Esophagus (tissue), 2 donors: ENCODE measurements around the gene PPP1R18. TPM values are rescaled to one million over a fixed set of nuclear protein-coding genes. Genes with fewer than 3 reads are reported as not detected.
"Not testable (repeated sequence)": the region's sequence is repeated elsewhere in the genome, so short reads cannot be mapped to it uniquely, and the experiment has no call there.

Source experiments
- H3K27ac ChIP-seq, 2 donors: one replicate each; pipeline ENCODE4 v1.5.1; 2013; ENCODE audit warnings: low read depth in 2 of 2, mild to moderate bottlenecking in 2 of 2, inconsistent platforms in 1 of 2, low read length in 1 of 2, moderate library complexity in 1 of 2
- H3K27me3 ChIP-seq, 2 donors: one replicate each; pipeline ENCODE4 v1.6.1; 2013; ENCODE audit warnings: low read length in 2 of 2, control low read depth in 1 of 2, mild to moderate bottlenecking in 1 of 2; ENCODE audit not compliant: insufficient read depth in 2 of 2, control insufficient read depth in 1 of 2
- H3K36me3 ChIP-seq, 2 donors: one replicate each; pipeline ENCODE4 v1.6.1; 2013; ENCODE audit warnings: low read length in 1 of 2; ENCODE audit not compliant: control insufficient read depth in 2 of 2, insufficient read depth in 2 of 2
- H3K4me1 ChIP-seq, 2 donors: one replicate each; pipeline ENCODE4 v1.6.1; 2013; ENCODE audit warnings: low read length in 1 of 2; ENCODE audit not compliant: control insufficient read depth in 2 of 2, insufficient read depth in 2 of 2
- H3K4me3 ChIP-seq, 2 donors: one replicate each; pipeline ENCODE4 v1.5.1; 2013; ENCODE audit warnings: low read length in 2 of 2, mild to moderate bottlenecking in 2 of 2, low read depth in 1 of 2, moderate library complexity in 1 of 2
- H3K9me3 ChIP-seq, 2 donors: one replicate each; pipeline ENCODE4 v1.6.1; 2013; ENCODE audit warnings: mild to moderate bottlenecking in 2 of 2, low read depth in 1 of 2, low read length in 1 of 2, moderate library complexity in 1 of 2; ENCODE audit not compliant: control insufficient read depth in 2 of 2, insufficient read depth in 1 of 2
- WGBS, 2 donors: extraction: QIAGEN DNeasy Blood & Tissue Kit; methylation state at CpG; one replicate each; pipeline ENCODE4 v1.1.7; 2013; 5-methylcytosine and 5-hydroxymethylcytosine counted together
- polyA plus RNA-seq, 2 donors: library from polyadenylated mRNA; stranded (reverse); fragments of 200-250 nt; gene quantifications; one replicate each; pipeline ENCODE4 v1.2.3, GENCODE V29; 2013
- donor health status: healthy with polysubstance abuse.
- donor health status: Bipolar disorder and iron deficiency.

The PPP1R18 gene
- polyA plus RNA-seq, 2 donors, result 22.1 to 22.4 TPM

DNA sequence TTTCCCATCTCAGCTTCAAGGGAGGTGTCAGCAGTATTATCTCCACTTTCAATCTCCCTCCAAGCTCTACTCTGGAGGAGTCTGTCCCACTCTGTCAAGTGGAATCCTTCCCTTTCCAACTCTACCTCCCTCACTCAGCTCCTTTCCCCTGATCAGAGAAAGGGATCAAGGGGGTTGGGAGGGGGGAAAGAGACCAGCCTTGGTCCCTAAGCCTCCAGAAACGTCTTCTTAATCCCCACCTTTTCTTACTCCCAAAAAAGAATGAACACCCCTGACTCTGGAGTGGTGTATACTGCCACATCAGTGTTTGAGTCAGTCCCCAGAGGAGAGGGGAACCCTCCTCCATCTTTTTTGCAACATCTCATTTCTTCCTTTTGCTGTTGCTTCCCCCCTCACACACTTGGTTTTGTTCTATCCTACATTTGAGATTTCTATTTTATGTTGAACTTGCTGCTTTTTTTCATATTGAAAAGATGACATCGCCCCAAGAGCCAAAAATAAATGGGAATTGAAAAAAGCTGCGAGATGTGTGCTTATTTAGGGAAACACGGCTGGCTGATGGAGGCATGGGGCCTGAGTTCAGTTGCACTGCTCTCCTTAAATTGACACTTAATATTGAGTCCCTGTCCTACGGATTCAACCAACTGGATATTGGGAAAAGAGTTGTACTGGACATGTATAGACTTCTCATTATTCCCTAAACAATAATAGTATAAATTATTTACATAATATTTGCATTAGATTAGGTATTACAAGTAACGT, 38.6 kb upstream of the PPP1R18 start:
- Histone ChIP-seq H3K27ac (no peak overlapping the region), H3K4me3 (no peak overlapping the region)
- WGBS, 2 donors, result 35 to 45% methylated on average over 6 of the region's 6 CpGs

DNA sequence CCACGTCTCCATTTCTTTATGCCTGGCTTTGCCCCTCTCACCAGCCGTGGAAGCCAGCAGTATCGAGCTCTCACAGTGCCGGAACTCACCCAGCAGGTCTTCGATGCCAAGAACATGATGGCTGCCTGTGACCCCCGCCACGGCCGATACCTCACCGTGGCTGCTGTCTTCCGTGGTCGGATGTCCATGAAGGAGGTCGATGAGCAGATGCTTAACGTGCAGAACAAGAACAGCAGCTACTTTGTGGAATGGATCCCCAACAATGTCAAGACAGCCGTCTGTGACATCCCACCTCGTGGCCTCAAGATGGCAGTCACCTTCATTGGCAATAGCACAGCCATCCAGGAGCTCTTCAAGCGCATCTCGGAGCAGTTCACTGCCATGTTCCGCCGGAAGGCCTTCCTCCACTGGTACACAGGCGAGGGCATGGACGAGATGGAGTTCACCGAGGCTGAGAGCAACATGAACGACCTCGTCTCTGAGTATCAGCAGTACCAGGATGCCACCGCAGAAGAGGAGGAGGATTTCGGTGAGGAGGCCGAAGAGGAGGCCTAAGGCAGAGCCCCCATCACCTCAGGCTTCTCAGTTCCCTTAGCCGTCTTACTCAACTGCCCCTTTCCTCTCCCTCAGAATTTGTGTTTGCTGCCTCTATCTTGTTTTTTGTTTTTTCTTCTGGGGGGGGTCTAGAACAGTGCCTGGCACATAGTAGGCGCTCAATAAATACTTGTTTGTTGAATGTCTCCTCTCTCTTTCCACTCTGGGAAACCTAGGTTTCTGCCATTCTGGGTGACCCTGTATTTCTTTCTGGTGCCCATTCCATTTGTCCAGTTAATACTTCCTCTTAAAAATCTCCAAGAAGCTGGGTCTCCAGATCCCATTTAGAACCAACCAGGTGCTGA, 37.6 kb upstream of the PPP1R18 start:
- H3K4me3 ChIP-seq, result not testable (repeated sequence)
- WGBS, 2 donors, result 37 to 54% methylated on average over 29 of the region's 29 CpGs

More for the DNA sequence above, 38.6 kb upstream of the PPP1R18 start:
- peaks cover 2 to 41% of the 10 kb centered on the region in 2 donors for H3K36me3 ChIP-seq
- peaks cover 2 to 3% of the 10 kb centered on the region in 2 donors for H3K4me1 ChIP-seq
- H3K9me3 ChIP-seq, result no peaks in the 10 kb centered on the region
- no peaks in the 10 kb centered on the region for H3K27me3 ChIP-seq

DNA sequence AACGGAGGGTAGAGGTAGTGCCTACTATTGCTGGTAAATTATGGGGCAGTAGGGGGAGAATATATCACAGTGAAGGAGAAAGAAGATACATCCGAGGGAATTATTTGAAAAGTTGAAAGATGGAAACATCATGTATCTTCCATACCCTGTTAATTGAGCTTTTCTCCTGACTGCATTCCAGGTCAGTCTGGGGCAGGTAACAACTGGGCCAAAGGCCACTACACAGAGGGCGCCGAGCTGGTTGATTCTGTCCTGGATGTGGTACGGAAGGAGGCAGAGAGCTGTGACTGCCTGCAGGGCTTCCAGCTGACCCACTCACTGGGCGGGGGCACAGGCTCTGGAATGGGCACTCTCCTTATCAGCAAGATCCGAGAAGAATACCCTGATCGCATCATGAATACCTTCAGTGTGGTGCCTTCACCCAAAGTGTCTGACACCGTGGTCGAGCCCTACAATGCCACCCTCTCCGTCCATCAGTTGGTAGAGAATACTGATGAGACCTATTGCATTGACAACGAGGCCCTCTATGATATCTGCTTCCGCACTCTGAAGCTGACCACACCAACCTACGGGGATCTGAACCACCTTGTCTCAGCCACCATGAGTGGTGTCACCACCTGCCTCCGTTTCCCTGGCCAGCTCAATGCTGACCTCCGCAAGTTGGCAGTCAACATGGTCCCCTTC, 36.9 kb upstream of the PPP1R18 start:
- H3K9me3 ChIP-seq, H3K4me1 ChIP-seq, H3K27me3 ChIP-seq: not testable (repeated sequence)
- Histone ChIP-seq H3K36me3 (peaks cover 2 to 32% of the 10 kb centered on the region in 2 donors), H3K4me3 (peak overlapping the region in 1 of 2 donors; percentile 82), H3K27ac (peak overlapping the region in 1 of 2 donors; percentile 3)
- WGBS, 2 donors, result 39 to 43% methylated on average over 16 of the region's 16 CpGs

More for the DNA sequence above, 37.6 kb upstream of the PPP1R18 start:
- Histone ChIP-seq H3K27ac (peak overlapping the region; percentile 5 to 9), H3K36me3 (peaks cover 2 to 32% of the 10 kb centered on the region in 2 donors)
- not testable (repeated sequence) for H3K4me1 ChIP-seq, H3K9me3 ChIP-seq, H3K27me3 ChIP-seq

DNA sequence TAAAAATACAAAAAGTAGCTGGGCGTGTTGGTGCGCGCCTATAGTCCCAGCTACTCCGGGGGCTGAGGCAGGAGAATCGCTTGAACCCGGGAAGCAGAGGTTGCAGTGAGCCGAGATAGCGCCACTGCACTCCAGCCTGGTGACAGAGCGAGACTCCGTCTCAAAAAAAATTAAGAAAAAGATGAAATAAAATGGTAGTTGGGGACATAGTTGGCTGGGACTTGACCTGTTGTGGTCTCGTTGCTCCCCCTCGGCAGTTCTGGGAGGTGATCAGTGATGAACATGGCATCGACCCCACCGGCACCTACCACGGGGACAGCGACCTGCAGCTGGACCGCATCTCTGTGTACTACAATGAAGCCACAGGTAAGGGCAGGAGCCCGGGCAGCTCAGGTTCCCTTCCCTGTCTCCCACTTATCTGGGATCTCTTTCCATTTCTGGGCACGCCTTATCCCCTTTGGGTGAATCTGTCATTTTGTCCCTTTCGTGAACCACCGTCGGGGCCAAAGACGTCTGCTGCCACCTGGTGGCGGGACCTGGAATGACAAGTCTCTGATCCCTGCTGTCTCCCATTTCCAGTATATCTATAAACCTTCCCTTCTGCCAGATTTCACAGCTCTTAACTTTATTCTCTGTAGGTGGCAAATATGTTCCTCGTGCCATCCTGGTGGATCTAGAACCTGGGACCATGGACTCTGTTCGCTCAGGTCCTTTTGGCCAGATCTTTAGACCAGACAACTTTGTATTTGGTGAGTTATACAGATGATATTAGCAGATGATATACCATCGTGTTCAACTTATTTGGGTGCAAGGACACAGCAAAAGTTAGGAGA, 36.1 kb upstream of the PPP1R18 start:
- peak overlapping the region; percentile 68 to 82 for H3K4me3 ChIP-seq
- peaks cover 2 to 27% of the 10 kb centered on the region in 2 donors for H3K36me3 ChIP-seq
- H3K27ac ChIP-seq, result peak overlapping the region; percentile 95 to 99
- H3K4me1 ChIP-seq, result peaks cover 2 to 3% of the 10 kb centered on the region in 2 donors
- no peaks in the 10 kb centered on the region for H3K27me3 ChIP-seq
- H3K9me3 ChIP-seq, result no peaks in the 10 kb centered on the region
- 6 to 9% methylated on average over 27 of the region's 27 CpGs for WGBS, 2 donors

- H3K9me3 ChIP-seq, H3K4me1 ChIP-seq, H3K27me3 ChIP-seq: not testable (repeated sequence)
- Histone ChIP-seq H3K4me3 (peak overlapping the region; percentile 68 to 82), H3K36me3 (peaks cover 2 to 27% of the 10 kb centered on the region in 2 donors), H3K27ac (peak overlapping the region; percentile 95 to 99)
- 3 to 7% methylated on average over 10 of the region's 10 CpGs for WGBS, 2 donors
Observed at GRCh38 chr6:30722025-30722279, 35.5 kb upstream of the PPP1R18 start.

- Histone ChIP-seq H3K27me3 (no peaks in the 10 kb centered on the region), H3K36me3 (peaks cover 2 to 27% of the 10 kb centered on the region in 2 donors), H3K4me1 (peaks cover 2 to 3% of the 10 kb centered on the region in 2 donors), H3K9me3 (no peaks in the 10 kb centered on the region), H3K27ac (peak overlapping the region; percentile 95 to 99), H3K4me3 (peak overlapping the region; percentile 68 to 82)
- 1% methylated on average over 68 to 71 of the region's 71 CpGs for WGBS, 2 donors
Observed at GRCh38 chr6:30721198-30722024, 35.0 kb upstream of the PPP1R18 start.

DNA sequence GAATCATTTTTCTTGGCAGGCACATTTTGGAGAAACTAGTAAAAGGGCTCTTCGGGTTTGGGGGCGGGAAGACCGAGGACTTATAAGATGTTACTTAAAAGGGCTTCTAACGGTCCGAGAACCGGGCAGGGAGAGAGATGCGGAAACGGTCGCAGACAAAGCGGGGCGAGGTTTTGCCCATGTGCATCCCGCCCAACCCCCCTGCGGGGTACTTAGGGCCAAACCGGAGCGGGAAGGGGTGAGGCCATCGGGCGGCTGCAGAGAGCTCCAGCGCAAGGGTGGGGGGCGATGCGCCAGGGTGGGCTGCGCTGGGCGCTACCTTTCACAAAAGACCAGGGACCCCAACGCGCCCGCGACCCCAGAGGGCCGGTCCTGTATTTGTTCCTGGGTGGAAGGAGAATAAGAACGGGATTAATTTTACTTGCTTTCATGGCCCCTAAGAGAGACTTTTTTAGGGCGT, 34.3 kb upstream of the PPP1R18 start:
- peaks cover 2 to 3% of the 10 kb centered on the region in 2 donors for H3K4me1 ChIP-seq
- 1% methylated on average over 29 of the region's 29 CpGs for WGBS, 2 donors

More for the DNA sequence above, 34.3 kb upstream of the PPP1R18 start:
- H3K27me3 ChIP-seq, result no peaks in the 10 kb centered on the region
- peak overlapping the region; percentile 67 to 82 for H3K4me3 ChIP-seq
- H3K27ac ChIP-seq, result peak overlapping the region; percentile 95 to 98
- H3K36me3 ChIP-seq, result peaks cover 2 to 26% of the 10 kb centered on the region in 2 donors
- no peaks in the 10 kb centered on the region for H3K9me3 ChIP-seq
